ENCODE data around the gene SEPTIN5. TPM values are rescaled to one million over a fixed set of nuclear protein-coding genes. Genes with fewer than 3 reads are reported as not detected.

SEPTIN5 gene
- total and polyA plus RNA-seq, 9 of the 15 experiments (the other 6 are each of a cell fraction or from before 2014, with no cell fraction given), result 0.03 to 195 (median 119) TPM

DNA sequence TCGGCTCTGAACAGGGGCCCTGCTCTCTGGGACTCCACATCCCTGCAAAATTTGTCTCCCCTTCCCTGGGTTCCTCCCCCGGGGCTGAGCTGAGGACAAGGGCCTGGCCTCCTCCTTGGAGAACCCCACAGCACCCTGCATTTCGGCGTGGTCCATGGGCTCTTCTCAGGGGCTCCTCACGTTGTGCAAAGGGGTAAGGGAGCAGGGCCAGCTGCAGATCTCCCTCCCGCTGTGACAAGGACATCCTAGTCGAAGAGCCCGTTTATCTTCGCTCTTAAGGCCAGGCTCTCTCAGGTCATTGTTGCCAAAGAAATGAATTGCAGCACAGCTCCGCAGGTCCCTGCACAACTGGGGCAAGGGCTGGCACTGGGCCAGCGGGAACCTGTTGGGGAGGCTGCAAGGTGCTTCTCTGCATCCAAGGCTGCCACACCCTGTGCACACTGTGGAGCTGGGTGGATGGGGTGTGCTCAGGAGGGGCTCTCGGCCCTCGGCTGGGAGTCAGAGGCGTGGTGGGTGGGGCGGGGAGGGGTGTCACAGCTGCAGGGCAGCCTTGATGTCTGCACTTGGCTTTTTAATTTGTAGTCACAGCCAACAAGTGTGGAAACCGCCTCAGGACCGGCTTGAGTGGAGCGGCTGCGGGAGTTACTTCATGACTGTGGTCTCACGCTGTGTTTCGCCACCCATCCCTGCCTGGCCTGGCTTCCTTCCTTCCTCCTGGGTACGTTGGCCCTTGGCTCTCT lies 26.6 kb upstream of the SEPTIN5 start (continued):
- TF ChIP-seq MTF1 (CRISPR knock-in tag; IDR thresholded peaks at IDR 0.05; ENCODE audit: borderline replicate concordance) (0 out of 2 replicates have a peak, but pooled peaks have one; percentile 34), HIVEP1 (CRISPR knock-in tag; IDR thresholded peaks at IDR 0.05) (0 out of 2 replicates have a peak, but pooled peaks have one; percentile 73), CEBPB (tag; IDR thresholded peaks at IDR 0.05) (peak; percentile 73), GTF2F1 (IDR thresholded peaks at IDR 0.05; ENCODE audit: low read depth, low read length) (peak; percentile 38; the same call in 1 of the 2 replicates), CTBP1 (IDR thresholded peaks at IDR 0.05; ENCODE audit: borderline replicate concordance) (peak; percentile 78), PPARD (CRISPR knock-in tag; IDR thresholded peaks at IDR 0.05) (0 out of 2 replicates have a peak, but pooled peaks have one; percentile 30), CBX2 (IDR thresholded peaks at IDR 0.05; ENCODE audit: insufficient read depth, low read length, poor library complexity, severe bottlenecking) (peak; percentile 24), SRF (CRISPR knock-in tag; IDR thresholded peaks at IDR 0.05) (peak in 1 of 2 experiments; percentile 32; a peak in 2 of 4 replicates), NR2C2 (CRISPR knock-in tag; IDR thresholded peaks at IDR 0.05) (no peak), NR2C2 (tag; IDR thresholded peaks at IDR 0.05) (no peak), SRSF3 (IDR thresholded peaks at IDR 0.05; ENCODE audit: insufficient read depth, low read length) (0 out of 2 replicates have a peak, but pooled peaks have one; percentile 57), L3MBTL2 (IDR thresholded peaks at IDR 0.05) (no peak), HDAC8 (tag; IDR thresholded peaks at IDR 0.05) (no peak), NFIC (IDR thresholded peaks at IDR 0.05) (peak; percentile 98), NFIX (CRISPR knock-in tag; IDR thresholded peaks at IDR 0.05; ENCODE audit: low read depth) (peak; percentile 69), ZNF133 (CRISPR knock-in tag; IDR thresholded peaks at IDR 0.05) (peak; percentile 20; the same call in 1 of the 2 replicates), E2F3 (CRISPR knock-in tag; IDR thresholded peaks at IDR 0.05) (0 out of 2 replicates have a peak, but pooled peaks have one; percentile 44), PHB (CRISPR knock-in tag; IDR thresholded peaks at IDR 0.05) (no peak), RBBP5 (IDR thresholded peaks at IDR 0.05; ENCODE audit: borderline replicate concordance, insufficient read depth, low read length, poor library complexity, severe bottlenecking) (peak; percentile 18), TBL1XR1 (IDR thresholded peaks at IDR 0.05; ENCODE audit: low read length in 2 of 2) (peak in 1 of 2 experiments; percentile 59; a peak in 1 of 4 replicates)
- TF ChIP-seq, protein P1, sequence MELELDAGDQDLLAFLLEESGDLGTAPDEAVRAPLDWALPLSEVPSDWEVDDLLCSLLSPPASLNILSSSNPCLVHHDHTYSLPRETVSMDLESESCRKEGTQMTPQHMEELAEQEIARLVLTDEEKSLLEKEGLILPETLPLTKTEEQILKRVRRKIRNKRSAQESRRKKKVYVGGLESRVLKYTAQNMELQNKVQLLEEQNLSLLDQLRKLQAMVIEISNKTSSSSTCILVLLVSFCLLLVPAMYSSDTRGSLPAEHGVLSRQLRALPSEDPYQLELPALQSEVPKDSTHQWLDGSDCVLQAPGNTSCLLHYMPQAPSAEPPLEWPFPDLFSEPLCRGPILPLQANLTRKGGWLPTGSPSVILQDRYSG (tag; conservative IDR thresholded peaks at IDR 0.05; ENCODE audit: low read depth), result no peak
